ENCODE data around the gene GGN. TPM values are rescaled to one million over a fixed set of nuclear protein-coding genes. Genes with fewer than 3 reads are reported as not detected.

Gene GGN
- total RNA-seq, 1 donor from 2014 or later, result not detected

DNA sequence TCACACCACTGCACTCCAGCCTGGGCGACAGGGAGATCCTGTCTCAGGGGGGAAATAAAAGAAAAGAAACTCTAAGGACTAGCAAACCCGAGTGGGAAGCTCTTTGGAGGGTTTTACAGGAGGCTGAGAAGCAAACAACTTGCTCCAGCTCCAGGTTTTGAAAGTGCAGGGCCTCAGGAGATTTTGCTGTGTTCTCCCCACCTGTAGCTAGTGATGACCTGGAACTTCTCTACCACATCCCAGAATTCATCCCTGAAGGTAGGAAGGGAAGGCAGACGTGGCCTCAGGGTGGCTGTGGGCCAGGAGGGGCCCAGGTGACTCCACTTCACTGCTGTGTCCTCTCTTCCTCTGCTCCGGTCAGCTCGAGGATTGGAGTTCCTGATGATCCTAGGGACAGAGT is 29.8 kb downstream of the GGN start:
- peaks cover 11% of the 10 kb centered on the region for H3K4me1 ChIP-seq
- ATAC-seq (no peak), DNase-seq (no peak)
- H3K4me3 ChIP-seq, result no peak overlapping the region
- intact Hi-C loops (cut with DNase I), result no loop called here
- peaks cover 22% of the 10 kb centered on the region for H3K27me3 ChIP-seq
- H3K9me3 ChIP-seq, result no peaks in the 10 kb centered on the region
- no peak overlapping the region for H3K27ac ChIP-seq
- TF ChIP-seq, protein P1, sequence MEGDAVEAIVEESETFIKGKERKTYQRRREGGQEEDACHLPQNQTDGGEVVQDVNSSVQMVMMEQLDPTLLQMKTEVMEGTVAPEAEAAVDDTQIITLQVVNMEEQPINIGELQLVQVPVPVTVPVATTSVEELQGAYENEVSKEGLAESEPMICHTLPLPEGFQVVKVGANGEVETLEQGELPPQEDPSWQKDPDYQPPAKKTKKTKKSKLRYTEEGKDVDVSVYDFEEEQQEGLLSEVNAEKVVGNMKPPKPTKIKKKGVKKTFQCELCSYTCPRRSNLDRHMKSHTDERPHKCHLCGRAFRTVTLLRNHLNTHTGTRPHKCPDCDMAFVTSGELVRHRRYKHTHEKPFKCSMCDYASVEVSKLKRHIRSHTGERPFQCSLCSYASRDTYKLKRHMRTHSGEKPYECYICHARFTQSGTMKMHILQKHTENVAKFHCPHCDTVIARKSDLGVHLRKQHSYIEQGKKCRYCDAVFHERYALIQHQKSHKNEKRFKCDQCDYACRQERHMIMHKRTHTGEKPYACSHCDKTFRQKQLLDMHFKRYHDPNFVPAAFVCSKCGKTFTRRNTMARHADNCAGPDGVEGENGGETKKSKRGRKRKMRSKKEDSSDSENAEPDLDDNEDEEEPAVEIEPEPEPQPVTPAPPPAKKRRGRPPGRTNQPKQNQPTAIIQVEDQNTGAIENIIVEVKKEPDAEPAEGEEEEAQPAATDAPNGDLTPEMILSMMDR (IDR thresholded peaks at IDR 0.05), result no peak
- H3K36me3 ChIP-seq, result no peaks in the 10 kb centered on the region

DNA sequence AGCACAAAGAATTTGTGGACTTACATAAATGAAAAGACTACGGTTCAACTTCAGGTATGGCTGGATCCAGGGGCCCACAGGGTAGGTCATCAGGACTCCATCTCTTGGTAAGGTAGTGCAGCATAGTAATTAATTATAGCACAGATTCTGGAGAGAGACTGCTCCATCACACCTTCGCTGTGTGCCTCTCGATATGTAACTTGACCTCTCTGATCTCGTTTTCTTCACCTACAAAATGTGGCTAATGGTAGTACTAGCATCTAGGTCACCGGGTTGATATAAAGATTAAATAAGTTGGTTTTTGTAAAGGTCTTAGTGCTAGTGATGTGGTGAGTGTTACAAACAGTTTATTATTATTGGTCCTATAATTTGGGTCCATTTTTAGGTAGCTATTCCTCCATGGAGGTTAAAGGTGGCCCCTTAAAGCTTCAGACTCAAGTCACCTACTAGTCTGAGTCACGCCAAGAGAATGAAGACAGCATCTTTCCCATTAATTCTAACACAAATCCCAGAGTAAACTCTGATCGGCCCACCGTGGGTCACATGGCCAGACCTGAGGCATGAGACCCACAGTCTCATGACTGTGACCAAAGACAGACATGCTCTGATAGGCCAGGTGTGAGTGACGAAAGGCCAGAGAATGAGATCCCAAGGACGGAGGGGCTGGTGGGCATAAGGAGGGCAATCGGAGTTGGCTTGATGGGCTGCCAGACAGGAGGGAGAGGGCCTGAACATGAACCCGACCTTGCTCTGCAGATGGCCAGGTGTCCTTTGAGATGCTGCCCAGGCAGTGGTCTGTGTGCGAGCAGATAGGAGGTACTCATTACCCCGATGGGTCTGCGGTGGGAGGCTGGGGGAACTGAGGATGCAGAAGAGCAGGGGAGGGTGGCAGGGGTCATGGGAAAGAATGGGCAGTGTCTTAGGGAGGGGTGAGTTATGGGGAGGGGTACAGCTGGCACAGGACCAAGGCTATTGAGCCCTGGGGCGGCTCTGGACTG is 31.8 kb downstream of the GGN start:
- DNase-seq (no peak), ATAC-seq (no peak)
- intact Hi-C loops (cut with DNase I), result no loop called here
- no peak overlapping the region for H3K4me3 ChIP-seq
- H3K4me1 ChIP-seq, result no peaks in the 10 kb centered on the region
- no peaks in the 10 kb centered on the region for H3K9me3 ChIP-seq
- no peaks in the 10 kb centered on the region for H3K36me3 ChIP-seq
- H3K27ac ChIP-seq, result no peak overlapping the region
- peaks cover 17% of the 10 kb centered on the region for H3K27me3 ChIP-seq
- TF ChIP-seq, protein P1 (IDR thresholded peaks at IDR 0.05), result no peak

DNA sequence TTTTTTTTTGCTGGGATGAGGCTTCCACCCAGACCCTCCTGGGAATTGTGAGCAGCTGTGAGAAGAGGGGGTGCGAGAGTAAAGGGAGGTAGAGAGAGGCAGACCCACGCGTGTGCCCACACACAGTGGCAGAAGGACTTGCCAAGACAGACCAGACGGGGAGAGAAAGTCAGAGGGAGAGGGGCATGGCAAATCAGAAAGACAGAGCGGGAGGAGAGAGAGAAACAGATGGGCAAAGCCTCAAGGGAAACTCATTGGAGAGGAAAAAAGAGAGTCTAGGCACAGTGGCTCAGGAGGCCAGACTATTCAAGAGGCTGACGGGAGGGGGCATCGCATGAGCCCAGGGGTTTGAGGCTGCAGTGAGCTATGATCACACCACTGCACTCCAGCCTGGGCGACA is 35.2 kb downstream of the GGN start:
- ATAC-seq, result no peak
- TF ChIP-seq, protein P1 (IDR thresholded peaks at IDR 0.05), result no peak
- no peaks in the 10 kb centered on the region for H3K9me3 ChIP-seq
- no peaks in the 10 kb centered on the region for H3K36me3 ChIP-seq
- no peak overlapping the region for H3K27ac ChIP-seq
- H3K4me1 ChIP-seq, result no peaks in the 10 kb centered on the region
- no peak for DNase-seq
- intact Hi-C loops (cut with DNase I), result no loop called here
- no peak overlapping the region for H3K4me3 ChIP-seq
- peaks cover 4% of the 10 kb centered on the region for H3K27me3 ChIP-seq

DNA sequence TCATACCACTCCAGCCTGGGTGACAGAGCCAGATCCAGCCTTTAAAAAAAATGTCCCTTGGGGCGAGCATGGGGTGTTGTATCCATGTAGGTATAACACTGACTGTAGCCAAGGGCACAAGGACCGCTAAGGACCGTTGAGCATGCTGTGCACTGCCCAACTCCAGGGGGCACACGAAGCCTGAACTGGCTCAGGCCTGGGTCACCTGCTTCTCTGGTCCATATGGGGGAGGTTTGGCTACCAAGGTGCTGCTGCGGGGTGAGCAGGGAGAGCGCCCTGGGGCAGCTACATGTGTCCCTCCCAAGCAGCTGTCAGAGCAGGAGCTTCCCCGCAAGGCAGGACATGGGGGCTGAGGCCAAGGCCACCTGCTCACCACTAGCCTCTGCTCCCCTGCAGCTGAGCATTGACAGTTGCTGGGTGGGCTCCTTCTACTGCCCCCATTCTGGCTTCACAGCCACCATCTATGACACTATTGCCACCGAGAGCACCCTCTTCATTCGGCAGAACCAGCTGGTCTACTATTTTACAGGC is 35.9 kb downstream of the GGN start:
- DNase-seq, result no peak
- intact Hi-C loops (cut with DNase I), result no loop called here
- TF ChIP-seq, protein P1 (IDR thresholded peaks at IDR 0.05), result no peak
- H3K9me3 ChIP-seq, result no peaks in the 10 kb centered on the region
- peaks cover 4% of the 10 kb centered on the region for H3K27me3 ChIP-seq
- no peak overlapping the region for H3K4me3 ChIP-seq
- H3K36me3 ChIP-seq, result no peaks in the 10 kb centered on the region
- H3K4me1 ChIP-seq, result no peaks in the 10 kb centered on the region
- H3K27ac ChIP-seq, result no peak overlapping the region
- ATAC-seq, result peak; percentile 37

DNA sequence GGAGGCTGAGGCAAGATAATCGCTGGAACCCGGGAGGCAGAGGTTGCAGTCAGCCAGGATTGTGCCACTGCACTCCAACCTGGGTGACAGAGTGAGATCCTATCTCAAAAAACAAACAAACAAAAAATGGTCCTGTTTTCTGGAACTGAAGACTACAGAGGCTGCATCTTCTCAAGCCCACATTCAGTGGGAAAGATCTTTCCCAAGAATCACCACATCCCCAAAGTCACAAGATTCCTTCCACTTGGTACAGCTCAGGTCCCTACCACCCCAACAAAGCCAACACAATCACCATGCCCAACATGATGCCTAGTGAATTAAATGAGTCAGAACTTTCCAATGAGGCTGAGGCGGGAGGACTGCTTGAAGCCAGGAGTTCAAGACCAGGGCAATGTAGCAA is 37.0 kb downstream of the GGN start:
- H3K27me3 ChIP-seq, result peaks cover 4% of the 10 kb centered on the region
- H3K36me3 ChIP-seq, result no peaks in the 10 kb centered on the region
- intact Hi-C loops (cut with DNase I), result no loop called here
- H3K4me1 ChIP-seq, result no peaks in the 10 kb centered on the region
- no peaks in the 10 kb centered on the region for H3K9me3 ChIP-seq
- TF ChIP-seq, protein P1 (IDR thresholded peaks at IDR 0.05), result no peak
- H3K27ac ChIP-seq, result no peak overlapping the region
- DNase-seq, result no peak
- ATAC-seq, result no peak
- no peak overlapping the region for H3K4me3 ChIP-seq
